Adipocyte (in vitro differentiated cells): ENCODE results near the gene TGM2.

Source experiments
- DNase-seq: peaks from one replicate; pipeline ENCODE4 v3.0.0-alpha.2; 2015; ENCODE audit warnings: low read depth
- H3K27me3 ChIP-seq: replicated peaks from 2 replicates; pipeline ENCODE4 v1.7.0; 2013; ENCODE audit warnings: mild to moderate bottlenecking, low read length, moderate library complexity; ENCODE audit not compliant: control insufficient read depth, insufficient read depth
- H3K36me3 ChIP-seq: 2 replicates; pipeline ENCODE4 v1.7.0; 2013; ENCODE audit warnings: low read length, mild to moderate bottlenecking, moderate library complexity; ENCODE audit not compliant: control insufficient read depth, insufficient read depth, severe bottlenecking
- H3K4me1 ChIP-seq: 2 replicates; pipeline ENCODE4 v1.7.0; 2013; ENCODE audit warnings: mild to moderate bottlenecking, low read length, moderate library complexity; ENCODE audit not compliant: control insufficient read depth, insufficient read depth
- H3K4me3 ChIP-seq: 2 replicates; pipeline ENCODE4 v1.7.0; 2013; ENCODE audit warnings: mild to moderate bottlenecking, low read length, moderate library complexity
- H3K9ac ChIP-seq: 2 replicates; pipeline ENCODE4 v1.7.0; 2013; ENCODE audit warnings: mild to moderate bottlenecking, low read length, moderate library complexity
- H3K9me3 ChIP-seq: 2 replicates; pipeline ENCODE4 v1.7.0; 2013; ENCODE audit warnings: mild to moderate bottlenecking, low read length, moderate library complexity; ENCODE audit not compliant: control insufficient read depth

TGM2 gene

GRCh38 chr20:38186788-38187221 is 21.7 kb upstream of the TGM2 start:
- no peak for DNase-seq
- Histone ChIP-seq H3K9ac (no peak overlapping the region), H3K4me1 (peaks cover 6% of the 10 kb centered on the region), H3K36me3 (no peaks in the 10 kb centered on the region), H3K4me3 (no peak overlapping the region), H3K9me3 (peaks cover 6% of the 10 kb centered on the region), H3K27me3 (no peaks in the 10 kb centered on the region)

- Histone ChIP-seq H3K4me3 (no peak overlapping the region), H3K4me1 (peaks cover 3% of the 10 kb centered on the region), H3K27me3 (no peaks in the 10 kb centered on the region), H3K9ac (no peak overlapping the region), H3K36me3 (no peaks in the 10 kb centered on the region), H3K9me3 (peaks cover 6% of the 10 kb centered on the region)
- DNase-seq = no peak
Measured at GRCh38 chr20:38184101-38184500, 19.0 kb upstream of the TGM2 start.

- H3K4me3 ChIP-seq = no peak overlapping the region
- H3K36me3 ChIP-seq = no peaks in the 10 kb centered on the region
Measured at GRCh38 chr20:38181971-38182370, 16.9 kb upstream of the TGM2 start.

GRCh38 chr20:38181207-38181801 is 16.2 kb upstream of the TGM2 start:
- no peak for DNase-seq
- Histone ChIP-seq H3K9ac (no peak overlapping the region), H3K9me3 (peaks cover 6% of the 10 kb centered on the region), H3K4me1 (peaks cover 12% of the 10 kb centered on the region), H3K4me3 (no peak overlapping the region), H3K27me3 (no peaks in the 10 kb centered on the region), H3K36me3 (no peaks in the 10 kb centered on the region)

More at GRCh38 chr20:38181971-38182370, 16.9 kb upstream of the TGM2 start:
- H3K4me1 ChIP-seq = peaks cover 12% of the 10 kb centered on the region
- no peaks in the 10 kb centered on the region for H3K27me3 ChIP-seq
- peaks cover 6% of the 10 kb centered on the region for H3K9me3 ChIP-seq
- DNase-seq = no peak
- H3K9ac ChIP-seq = no peak overlapping the region

- Histone ChIP-seq H3K9ac (no peak overlapping the region), H3K36me3 (no peaks in the 10 kb centered on the region), H3K27me3 (no peaks in the 10 kb centered on the region), H3K9me3 (peaks cover 6% of the 10 kb centered on the region), H3K4me3 (no peak overlapping the region), H3K4me1 (peaks cover 12% of the 10 kb centered on the region)
- no peak for DNase-seq
Measured at GRCh38 chr20:38180781-38181180, 15.7 kb upstream of the TGM2 start.

- H3K9me3 ChIP-seq = peaks cover 6% of the 10 kb centered on the region
- peaks cover 12% of the 10 kb centered on the region for H3K4me1 ChIP-seq
- H3K9ac ChIP-seq = no peak overlapping the region
- no peaks in the 10 kb centered on the region for H3K36me3 ChIP-seq
- H3K27me3 ChIP-seq = no peaks in the 10 kb centered on the region
- H3K4me3 ChIP-seq = no peak overlapping the region
- no peak for DNase-seq
Measured at GRCh38 chr20:38179846-38180245, 14.8 kb upstream of the TGM2 start.

- Histone ChIP-seq H3K4me1 (peaks cover 13% of the 10 kb centered on the region), H3K9me3 (peaks cover 6% of the 10 kb centered on the region), H3K27me3 (no peaks in the 10 kb centered on the region), H3K36me3 (no peaks in the 10 kb centered on the region), H3K9ac (no peak overlapping the region), H3K4me3 (no peak overlapping the region)
- DNase-seq = no peak
Measured at GRCh38 chr20:38178581-38178980, 13.5 kb upstream of the TGM2 start.

GRCh38 chr20:38178065-38178491 is 13.0 kb upstream of the TGM2 start:
- H3K4me1 ChIP-seq = peaks cover 18% of the 10 kb centered on the region
- DNase-seq = no peak
- no peak overlapping the region for H3K9ac ChIP-seq
- no peaks in the 10 kb centered on the region for H3K36me3 ChIP-seq
- no peaks in the 10 kb centered on the region for H3K27me3 ChIP-seq
- H3K9me3 ChIP-seq = peaks cover 6% of the 10 kb centered on the region
- no peak overlapping the region for H3K4me3 ChIP-seq

GRCh38 chr20:38177201-38177600 is 12.1 kb upstream of the TGM2 start:
- H3K9ac ChIP-seq = no peak overlapping the region
- no peaks in the 10 kb centered on the region for H3K36me3 ChIP-seq
- peaks cover 21% of the 10 kb centered on the region for H3K4me1 ChIP-seq
- H3K4me3 ChIP-seq = no peak overlapping the region
- peaks cover under 1% of the 10 kb centered on the region for H3K9me3 ChIP-seq
- DNase-seq = no peak
- H3K27me3 ChIP-seq = no peaks in the 10 kb centered on the region

GRCh38 chr20:38175304-38176180 is 10.5 kb upstream of the TGM2 start:
- H3K27me3 ChIP-seq = no peaks in the 10 kb centered on the region
- no peak overlapping the region for H3K4me3 ChIP-seq
- H3K9me3 ChIP-seq = no peaks in the 10 kb centered on the region
- H3K4me1 ChIP-seq = peaks cover 29% of the 10 kb centered on the region
- no peak for DNase-seq
- H3K9ac ChIP-seq = no peak overlapping the region
- no peaks in the 10 kb centered on the region for H3K36me3 ChIP-seq

GRCh38 chr20:38173237-38174156 is 8.4 kb upstream of the TGM2 start:
- peaks cover 34% of the 10 kb centered on the region for H3K4me1 ChIP-seq
- no peaks in the 10 kb centered on the region for H3K36me3 ChIP-seq
- DNase-seq = peak; percentile 94
- H3K27me3 ChIP-seq = no peaks in the 10 kb centered on the region
- no peaks in the 10 kb centered on the region for H3K9me3 ChIP-seq
- no peak overlapping the region for H3K4me3 ChIP-seq
- no peak overlapping the region for H3K9ac ChIP-seq
